Upper lobe of right lung (tissue), 1 donor: Measurements from ENCODE around the gene PDE6B. TPM values are rescaled to one million over a fixed set of nuclear protein-coding genes. Genes with fewer than 3 reads are reported as not detected.
A peak's percentile ranks its signal among the peaks of the same experiment; 100 is the strongest.
"Not testable (repeated sequence)": the region's sequence is repeated elsewhere in the genome, so short reads cannot be mapped to it uniquely, and the experiment has no call there.

Source experiments
- ATAC-seq: fragments of 200-7000 bp; cut with Tn5 transposase; one replicate; pipeline ENCODE4 v1.9.1; 2020; ENCODE audit warnings: mild to moderate bottlenecking, moderate library complexity
- DNase-seq: peaks from one replicate; pipeline ENCODE4 v3.0.0-alpha.2; 2020
- H3K27ac ChIP-seq: fragments of 200-600 bp; one replicate; pipeline ENCODE4 v1.8.0; 2022
- H3K27me3 ChIP-seq: fragments of 200-600 bp; one replicate; pipeline ENCODE4 v1.8.0; 2022; ENCODE audit warnings: mild to moderate bottlenecking
- H3K36me3 ChIP-seq: fragments of 200-600 bp; one replicate; pipeline ENCODE4 v1.8.0; 2022
- H3K4me1 ChIP-seq: fragments of 200-600 bp; one replicate; pipeline ENCODE4 v1.8.0; 2022
- H3K4me3 ChIP-seq: fragments of 200-600 bp; one replicate; pipeline ENCODE4 v1.8.0; 2022; ENCODE audit warnings: mild to moderate bottlenecking
- H3K9me3 ChIP-seq: fragments of 200-600 bp; one replicate; pipeline ENCODE4 v1.8.0; 2022
- CTCF ChIP-seq: fragments of 200-600 bp; IDR thresholded peaks from one replicate; pipeline ENCODE4 v1.8.0; 2022; ENCODE audit warnings: antibody characterized with exemption
- intact Hi-C: fragments of 100-400 bp; cut with DNase I; formaldehyde crosslinking; loops from one replicate; pipeline ENCODE4 v1.11.0; 2022
- total RNA-seq: library from RNA; stranded (reverse); fragmentation: NEBNext Ultra II Directional; extraction: Animal tissue kit (Norgen Biotek cat#: 25700); gene quantifications from one replicate; pipeline ENCODE4 v1.2.1, GENCODE V29; 2021
- donor health status: DM: no; HTN: yes; CAD: no; lungs with severe emphysema.

Gene PDE6B
- total RNA-seq, 1 donor from 2014 or later: 9.1 TPM

GRCh38 chr4:633976-634598 lies 8.7 kb downstream of the PDE6B start:
- Histone ChIP-seq H3K4me3 (no peak overlapping the region), H3K4me1 (no peaks in the 10 kb centered on the region), H3K27me3 (peaks cover 6% of the 10 kb centered on the region), H3K27ac (no peak overlapping the region), H3K36me3 (no peaks in the 10 kb centered on the region), H3K9me3 (no peaks in the 10 kb centered on the region)
- ATAC-seq (peak; percentile 9), DNase-seq (peak; percentile 57)
- no peak for TF ChIP-seq CTCF
- intact Hi-C loops: no loop called here

- Histone ChIP-seq H3K4me1 (no peaks in the 10 kb centered on the region), H3K36me3 (no peaks in the 10 kb centered on the region), H3K4me3 (no peak overlapping the region), H3K27me3 (peaks cover 6% of the 10 kb centered on the region), H3K27ac (no peak overlapping the region), H3K9me3 (no peaks in the 10 kb centered on the region)
- no peak for DNase-seq
- ATAC-seq: no peak
- intact Hi-C loops: no loop called here
- no peak for TF ChIP-seq CTCF
These were observed 9.2 kb downstream of the PDE6B start for GRCh38 chr4:634599-634985.

- H3K36me3 ChIP-seq, DNase-seq, H3K4me1 ChIP-seq, H3K9me3 ChIP-seq, ATAC-seq, H3K27ac ChIP-seq, H3K4me3 ChIP-seq, H3K27me3 ChIP-seq, intact Hi-C loops: not testable (repeated sequence)
These were observed 9.9 kb downstream of the PDE6B start for GRCh38 chr4:635066-635835.

GRCh38 chr4:635851-636627 lies 10.7 kb downstream of the PDE6B start:
- no peaks in the 10 kb centered on the region for H3K4me1 ChIP-seq
- ATAC-seq (peak; percentile 3), DNase-seq (no peak)
- TF ChIP-seq CTCF: no peak
- H3K36me3 ChIP-seq: no peaks in the 10 kb centered on the region
- no peaks in the 10 kb centered on the region for H3K27me3 ChIP-seq
- H3K9me3 ChIP-seq: no peaks in the 10 kb centered on the region
- intact Hi-C loops: no loop called here
- no peak overlapping the region for H3K27ac ChIP-seq
- no peak overlapping the region for H3K4me3 ChIP-seq

GRCh38 chr4:636628-637159 lies 11.3 kb downstream of the PDE6B start:
- Histone ChIP-seq H3K36me3 (no peaks in the 10 kb centered on the region), H3K9me3 (no peaks in the 10 kb centered on the region), H3K4me1 (no peaks in the 10 kb centered on the region), H3K27ac (no peak overlapping the region), H3K4me3 (no peak overlapping the region), H3K27me3 (no peaks in the 10 kb centered on the region)
- intact Hi-C loops: no loop called here
- no peak for TF ChIP-seq CTCF
- no peak for DNase-seq
- ATAC-seq: no peak
